Transverse colon (tissue), 4 donors: ENCODE results near the gene SNRNP25. TPM values are rescaled to one million over a fixed set of nuclear protein-coding genes. Genes with fewer than 3 reads are reported as not detected.
"Not testable (repeated sequence)": the region's sequence is repeated elsewhere in the genome, so short reads cannot be mapped to it uniquely, and the experiment has no call there.

ENCODE experiments used
- DNase-seq: peaks from one replicate; pipeline ENCODE4 v3.0.0-alpha.2; 2019
- H3K27ac ChIP-seq, 4 donors: fragments of 200-600 bp; sonication (generic); 2 replicates each; pipeline ENCODE4 v1.5.1; 2016 to 2018; ENCODE audit warnings: inconsistent platforms in 4 of 4
- H3K27me3 ChIP-seq: fragments of 200-600 bp; sonication (generic); 2 replicates; pipeline ENCODE4 v1.5.1; 2017; ENCODE audit warnings: inconsistent platforms
- H3K36me3 ChIP-seq, 4 donors: fragments of 200-600 bp; sonication (generic); 2 replicates each; pipeline ENCODE4 v1.5.1; 2017 to 2019; ENCODE audit warnings: inconsistent platforms in 4 of 4
- H3K4me1 ChIP-seq, 4 donors: fragments of 200-600 bp; sonication (generic); 2 replicates each; pipeline ENCODE4 v1.5.1; 2017 to 2020; ENCODE audit warnings: inconsistent platforms in 4 of 4
- H3K4me3 ChIP-seq, 4 donors: fragments of 200-600 bp; sonication (generic); 1 replicate in 1 of 4; 2 replicates in 3 of 4; pipeline versions ENCODE4 v1.5.1 to v1.6.1; 2017 to 2019; ENCODE audit warnings: inconsistent platforms in 4 of 4
- H3K9me3 ChIP-seq, 2 donors: fragments of 200-600 bp; sonication (generic); 2 replicates each; pipeline ENCODE4 v1.5.1; 2017 to 2019; ENCODE audit warnings: inconsistent platforms in 2 of 2
- CTCF ChIP-seq, 5 experiments: fragments of 200-600 bp in 3 of 5; fragments of 450-650 bp in 2 of 5; sonication (generic) in 3 of 5; IDR thresholded peaks; 1 replicate in 2 of 5; 2 replicates in 3 of 5; pipeline ENCODE4 v1.5.1; 2016 to 2017; ENCODE audit warnings: antibody characterized with exemption in 5 of 5, inconsistent platforms in 3 of 5, mild to moderate bottlenecking in 2 of 5, moderate library complexity in 1 of 5
- EP300 ChIP-seq: sonication (generic); formaldehyde crosslinking; IDR thresholded peaks from one replicate; pipeline ENCODE4 v1.6.1; 2017; ENCODE audit warnings: antibody characterized with exemption, low read depth
- POLR2A ChIP-seq: fragments of 450-650 bp; IDR thresholded peaks from one replicate; pipeline ENCODE4 v1.6.1; 2016; ENCODE audit warnings: antibody characterized with exemption, mild to moderate bottlenecking, moderate library complexity
- POLR2AphosphoS5 ChIP-seq, 3 donors: sonication (generic); formaldehyde crosslinking; IDR thresholded peaks; one replicate each; pipeline ENCODE4 v1.6.1; 2016; ENCODE audit warnings: antibody characterized with exemption in 3 of 3
- WGBS, 2 donors: methylation state at CpG; one replicate each; pipeline ENCODE4 v1.1.5; 2018; ENCODE audit warnings: low coverage in 1 of 2; 5-methylcytosine and 5-hydroxymethylcytosine counted together
- in situ Hi-C, 4 donors: fragments of 200-750 bp; cut with MboI; loops; one replicate each; pipeline versions ENCODE4 v1.15.0 to v1.15.1; 2017; ENCODE audit warnings: low sequenced_read_pairs in 3 of 4, low pct_ligation_motif_present in 1 of 4, low pct_unique_long_range_greater_than_20kb in 1 of 4
- intact Hi-C: fragments of 100-400 bp; cut with DNase I; formaldehyde crosslinking; loops from one replicate; pipeline ENCODE4 v1.15.1; 2023; ENCODE audit warnings: low total_unique reads
- total RNA-seq, 4 donors: library from RNA; depleted of rRNA; stranded (reverse); fragments of >200 nt; gene quantifications; one replicate each; pipeline ENCODE4 v1.1.0, GENCODE V29; 2016

Gene SNRNP25
- 10 to 100 TPM in 3 of 4 donors, 1 to 10 TPM in 1; 5.6 to 27.9 (median 20.2) TPM for total RNA-seq

DNA sequence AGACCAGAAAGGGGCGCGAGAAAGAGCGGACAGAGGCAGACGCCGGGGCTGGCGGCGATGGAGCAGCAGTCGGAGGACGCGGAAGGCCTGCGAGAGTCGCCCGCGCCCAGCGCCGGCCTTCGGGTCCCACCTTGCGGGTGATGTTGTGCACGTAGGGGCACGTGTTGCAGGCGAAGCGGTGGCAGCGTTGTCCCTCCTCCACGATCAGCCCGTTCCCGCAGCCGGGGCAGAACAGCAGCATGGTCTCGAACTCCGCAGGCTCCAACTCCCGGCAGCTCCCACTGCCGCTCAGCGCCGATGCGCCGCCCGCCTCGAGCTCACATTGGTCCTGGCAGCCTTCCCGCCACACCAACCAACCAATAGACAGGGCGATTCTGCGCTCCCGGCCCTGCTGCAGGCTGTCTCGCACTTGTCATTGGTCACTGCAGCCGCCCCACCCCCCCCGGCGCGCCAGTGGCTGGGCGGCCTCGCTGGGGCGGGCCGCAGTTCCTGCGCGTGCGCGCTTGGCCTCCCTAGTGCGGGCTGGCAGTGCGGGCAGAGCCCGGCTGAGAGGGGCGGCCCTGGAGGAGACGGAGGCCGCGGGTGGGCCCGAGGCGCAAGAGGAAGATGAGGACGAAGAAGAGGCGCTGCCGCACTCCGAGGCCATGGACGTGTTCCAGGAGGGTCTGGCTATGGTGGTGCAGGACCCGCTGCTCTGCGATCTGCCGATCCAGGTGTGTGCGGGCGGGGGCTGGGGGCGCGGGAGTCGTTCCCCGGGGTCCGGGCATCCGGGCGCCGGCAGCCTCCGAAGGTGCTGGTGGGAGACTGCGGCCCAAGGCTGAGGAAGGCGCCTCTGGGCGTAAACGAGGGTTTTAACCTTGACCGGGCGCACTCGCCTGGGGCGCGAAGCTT, at the start of gene SNRNP25, which contains the start of gene POLR3K:
TSS of gene SNRNP25 (plus strand) at position 483 of the 891 bp plus-strand sequence. CDS start at position 672, 189 bp downstream.
TSS of gene POLR3K (minus strand) at position 263 of the 891 bp plus-strand sequence. CDS start at position 241, 22 bp downstream.
- WGBS, 2 donors = 0% methylated on average over 76 of the region's 91 CpGs; no CpG with 5 or more reads in 1 of the 2 donors
- DNase-seq = peak; percentile 99
- Histone ChIP-seq H3K27ac (peak within 1 kb of the TSS; percentile 80 to 94 (median 88)), H3K4me3 (peak within 1 kb of the TSS; percentile 67 to 94 (median 79)), H3K4me1 (peaks cover 3 to 26% (median 9%) of the 10 kb centered on the region in 4 donors), H3K36me3 (peaks cover 0 to 12% (median 3%) of the 10 kb centered on the region in 4 donors), H3K9me3 (no peaks in the 10 kb centered on the region), H3K27me3 (no peaks in the 10 kb centered on the region)
- peak; percentile 66 to 78 (median 69) for TF ChIP-seq POLR2AphosphoS5 (IDR thresholded peaks at IDR 0.05)
- TF ChIP-seq CTCF (IDR thresholded peaks at IDR 0.05) = no peak
- TF ChIP-seq POLR2A = peak; percentile 70
- TF ChIP-seq EP300 = no peak
- in situ Hi-C loops (no loop called here), intact Hi-C loops (no loop called here)

DNA sequence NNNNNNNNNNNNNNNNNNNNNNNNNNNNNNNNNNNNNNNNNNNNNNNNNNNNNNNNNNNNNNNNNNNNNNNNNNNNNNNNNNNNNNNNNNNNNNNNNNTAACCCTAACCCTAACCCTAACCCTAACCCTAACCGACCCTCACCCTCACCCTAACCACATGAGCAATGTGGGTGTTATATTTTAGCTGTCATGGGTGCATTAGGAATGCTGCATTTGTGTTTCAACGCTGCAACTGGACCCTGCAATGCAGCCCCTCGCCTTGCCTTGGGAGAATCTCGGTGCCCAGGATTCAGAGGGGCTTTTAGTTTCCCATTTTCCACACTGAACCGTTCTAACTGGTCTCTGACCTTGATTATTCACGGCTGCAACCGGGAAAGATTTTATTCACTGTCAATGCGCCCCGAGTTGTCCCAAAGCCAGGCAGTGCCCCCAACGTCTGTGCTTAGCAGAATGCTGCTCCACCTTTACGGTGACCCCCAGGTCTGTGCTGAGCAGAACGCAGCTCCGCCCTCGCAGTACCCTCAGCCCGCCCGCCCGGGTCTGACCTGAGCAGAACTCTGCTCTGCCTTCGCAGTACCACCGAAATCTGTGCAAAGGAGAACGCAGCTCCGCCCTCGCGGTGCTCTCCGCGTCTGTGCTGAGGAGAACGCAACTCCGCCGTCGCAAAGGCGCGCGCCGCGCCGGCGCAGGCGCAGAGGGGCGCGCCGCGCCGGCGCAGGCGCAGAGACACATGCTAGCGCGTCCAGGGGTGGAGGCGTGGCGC, 43.5 kb upstream of the SNRNP25 start:
- Histone ChIP-seq H3K36me3 (no peaks in the 10 kb centered on the region), H3K27me3 (no peaks in the 10 kb centered on the region), H3K27ac (no peak overlapping the region), H3K9me3 (no peaks in the 10 kb centered on the region), H3K4me3 (no peak overlapping the region), H3K4me1 (no peaks in the 10 kb centered on the region)
- 90% methylated on average over 47 of the region's 48 CpGs; no CpG with 5 or more reads in 1 of the 2 donors for WGBS, 2 donors
- intact Hi-C loops (no loop called here), in situ Hi-C loops (no loop called here)
- TF ChIP-seq CTCF (IDR thresholded peaks at IDR 0.05) (no peak), POLR2A (no peak), EP300 (no peak), POLR2AphosphoS5 (IDR thresholded peaks at IDR 0.05) (no peak)
- peak; percentile 26 for DNase-seq

- intact Hi-C loops, H3K27ac ChIP-seq, H3K27me3 ChIP-seq, H3K9me3 ChIP-seq, H3K36me3 ChIP-seq, in situ Hi-C loops, H3K4me3 ChIP-seq, H3K4me1 ChIP-seq: not testable (repeated sequence)
- peak in 4 of 5 experiments; percentile 17 to 48 (median 40) for TF ChIP-seq CTCF (IDR thresholded peaks at IDR 0.05)
- 31% methylated on average over 10 of the region's 27 CpGs; no CpG with 5 or more reads in 1 of the 2 donors for WGBS, 2 donors
- DNase-seq = peak; percentile 99
These were observed 42.9 kb upstream of the SNRNP25 start for GRCh38 chr16:10772-11171.

- H3K27me3 ChIP-seq, H3K4me1 ChIP-seq, intact Hi-C loops, DNase-seq, in situ Hi-C loops, H3K4me3 ChIP-seq, H3K9me3 ChIP-seq, H3K36me3 ChIP-seq, H3K27ac ChIP-seq: not testable (repeated sequence)
- WGBS, 2 donors = 91% methylated on average over 15 of the region's 20 CpGs; no CpG with 5 or more reads in 1 of the 2 donors
These were observed 36.4 kb upstream of the SNRNP25 start for GRCh38 chr16:17062-17765.

DNA sequence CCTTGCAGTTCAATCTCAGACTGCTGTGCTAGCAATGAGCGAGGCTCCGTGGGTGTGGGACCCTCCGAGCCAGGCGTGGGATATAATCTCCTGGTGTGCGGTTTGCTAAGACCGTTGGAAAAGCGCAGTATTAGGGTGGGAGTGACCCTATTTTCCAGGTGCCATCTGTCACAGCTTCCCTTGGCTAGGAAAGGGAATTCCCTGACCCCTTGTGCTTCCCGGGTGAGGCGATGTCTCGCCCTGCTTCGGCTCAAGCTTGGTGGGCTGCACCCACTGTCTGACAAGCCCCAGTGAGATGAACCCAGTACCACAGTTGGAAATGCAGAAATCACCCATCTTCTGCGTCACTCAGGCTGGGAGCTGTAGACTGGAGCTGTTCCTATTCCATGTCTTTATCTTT, 32.7 kb upstream of the SNRNP25 start:
- H3K27ac ChIP-seq, H3K9me3 ChIP-seq, H3K36me3 ChIP-seq, in situ Hi-C loops, intact Hi-C loops, DNase-seq, H3K27me3 ChIP-seq, H3K4me1 ChIP-seq, H3K4me3 ChIP-seq: not testable (repeated sequence)
- WGBS, 2 donors = 88 to 100% methylated on average over 1 to 12 of the region's 12 CpGs

- intact Hi-C loops, in situ Hi-C loops: not testable (repeated sequence)
- WGBS, 2 donors = 40 to 93% methylated on average over 1 to 17 of the region's 22 CpGs
These were observed 29.5 kb upstream of the SNRNP25 start for GRCh38 chr16:24151-24550.

More at GRCh38 chr16:24151-24550, 29.5 kb upstream of the SNRNP25 start:
- H3K9me3 ChIP-seq, H3K27me3 ChIP-seq, H3K4me3 ChIP-seq, H3K27ac ChIP-seq, DNase-seq, H3K36me3 ChIP-seq, H3K4me1 ChIP-seq: not testable (repeated sequence)
